GM19240 (cell line): ENCODE results near the gene MGAT5.

Source experiments
- DNase-seq: peaks from one replicate; pipeline ENCODE4 v3.0.0; 2011; ENCODE audit warnings: low spot score; ENCODE audit not compliant: insufficient read length

The MGAT5 gene

DNA sequence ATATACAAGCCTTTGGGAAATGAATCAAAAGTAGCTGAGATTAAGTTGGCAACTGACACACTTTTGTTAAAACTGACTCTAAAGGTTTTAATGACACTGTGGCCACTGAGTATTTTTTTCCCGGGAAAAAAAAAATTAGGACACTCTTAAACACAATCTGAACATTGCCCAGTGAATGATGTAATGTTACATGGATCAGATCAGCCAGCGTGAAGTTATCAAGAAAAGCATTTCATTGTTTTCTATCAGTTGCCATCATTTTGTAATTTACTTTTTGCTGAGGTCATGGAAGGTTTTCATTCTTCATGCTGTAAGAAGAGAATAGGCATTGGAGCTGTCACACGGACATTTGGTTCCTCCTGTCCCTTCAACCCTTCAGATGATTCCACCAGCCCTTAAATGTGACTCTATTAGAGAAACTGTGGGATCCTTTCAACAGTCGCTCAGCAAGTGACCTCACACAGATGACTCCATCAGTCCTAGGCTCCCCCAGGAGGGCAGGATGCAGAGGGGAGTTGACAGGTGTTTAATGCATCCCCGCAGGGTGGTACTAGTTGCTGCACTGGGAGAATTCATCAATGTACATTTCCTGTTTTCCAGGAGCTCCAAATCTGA lies 164.2 kb downstream of the MGAT5 start:
- DNase-seq = no peak

DNA sequence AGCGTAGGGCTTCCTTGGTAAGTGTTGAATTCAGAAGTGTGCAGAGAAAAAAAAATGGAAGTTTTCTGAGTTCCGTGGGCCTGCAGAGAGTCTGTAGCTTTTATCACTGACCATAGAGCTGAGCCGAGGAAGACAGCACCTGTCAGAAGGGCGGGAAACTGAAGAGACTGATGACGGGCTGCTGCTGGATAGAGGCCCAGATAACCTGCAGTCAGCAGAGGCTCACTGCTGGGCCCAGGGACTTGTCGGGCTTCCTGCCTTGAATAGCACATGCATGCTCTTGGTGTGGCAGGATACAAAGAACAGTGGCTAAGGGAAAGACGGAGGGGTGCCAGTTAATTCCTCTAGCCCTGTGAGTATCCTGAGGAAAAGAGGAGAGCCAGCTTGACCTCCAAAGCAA lies 166.4 kb downstream of the MGAT5 start:
- DNase-seq = no peak

DNA sequence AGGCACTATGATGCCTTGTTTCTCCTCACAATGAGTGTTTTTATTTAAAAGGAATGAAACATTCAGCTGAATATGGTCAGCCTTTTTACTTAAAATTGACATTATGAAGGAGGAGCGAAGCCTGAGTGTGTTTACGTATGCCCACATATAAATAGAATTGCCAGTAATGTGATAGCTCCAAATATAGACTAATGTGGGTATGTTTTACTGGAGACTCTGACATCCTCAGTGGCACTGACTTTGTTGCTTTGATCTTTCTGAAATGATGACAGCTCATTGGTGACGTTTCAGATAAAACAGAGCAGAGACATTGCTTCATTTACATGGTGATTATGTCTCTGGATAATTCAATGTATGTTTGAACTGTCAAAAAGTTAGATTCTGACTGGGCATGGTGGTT lies 167.0 kb downstream of the MGAT5 start:
- no peak for DNase-seq

DNA sequence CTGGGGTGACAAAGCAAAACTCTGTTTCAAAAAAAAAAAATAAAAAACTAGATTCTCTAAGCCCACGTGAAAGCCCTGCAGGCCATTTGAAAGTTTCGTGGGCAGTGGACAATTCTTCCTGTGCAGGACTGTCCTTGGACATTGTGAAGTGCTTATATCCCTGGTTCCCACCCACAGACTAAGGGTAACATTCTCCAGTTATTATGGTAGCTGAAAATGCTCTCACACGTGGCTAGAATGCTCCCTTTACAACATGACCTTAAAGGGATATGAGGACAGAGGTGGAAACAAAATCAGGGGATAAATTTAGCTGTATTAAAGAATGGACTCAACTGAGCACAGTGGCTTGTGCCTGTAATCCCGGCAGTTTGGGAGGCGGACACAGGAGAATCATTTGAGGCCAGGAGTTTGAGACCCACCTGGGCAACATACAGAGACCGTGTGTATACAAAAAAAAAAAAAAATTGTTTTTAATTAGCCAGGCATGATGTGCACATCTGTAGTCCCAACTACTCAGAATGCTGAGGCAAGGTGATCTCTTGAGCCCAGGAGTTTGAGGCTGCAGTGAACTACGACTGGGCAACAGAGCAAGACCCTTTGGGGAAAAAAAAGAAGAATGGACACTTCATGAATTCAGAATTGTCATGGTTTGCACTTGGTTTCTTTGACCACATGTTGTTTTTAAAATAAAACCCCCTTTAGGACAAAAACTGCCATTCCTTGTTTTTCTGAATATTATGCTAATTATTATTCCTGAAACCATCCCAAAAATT lies 167.9 kb downstream of the MGAT5 start:
- no peak for DNase-seq

DNA sequence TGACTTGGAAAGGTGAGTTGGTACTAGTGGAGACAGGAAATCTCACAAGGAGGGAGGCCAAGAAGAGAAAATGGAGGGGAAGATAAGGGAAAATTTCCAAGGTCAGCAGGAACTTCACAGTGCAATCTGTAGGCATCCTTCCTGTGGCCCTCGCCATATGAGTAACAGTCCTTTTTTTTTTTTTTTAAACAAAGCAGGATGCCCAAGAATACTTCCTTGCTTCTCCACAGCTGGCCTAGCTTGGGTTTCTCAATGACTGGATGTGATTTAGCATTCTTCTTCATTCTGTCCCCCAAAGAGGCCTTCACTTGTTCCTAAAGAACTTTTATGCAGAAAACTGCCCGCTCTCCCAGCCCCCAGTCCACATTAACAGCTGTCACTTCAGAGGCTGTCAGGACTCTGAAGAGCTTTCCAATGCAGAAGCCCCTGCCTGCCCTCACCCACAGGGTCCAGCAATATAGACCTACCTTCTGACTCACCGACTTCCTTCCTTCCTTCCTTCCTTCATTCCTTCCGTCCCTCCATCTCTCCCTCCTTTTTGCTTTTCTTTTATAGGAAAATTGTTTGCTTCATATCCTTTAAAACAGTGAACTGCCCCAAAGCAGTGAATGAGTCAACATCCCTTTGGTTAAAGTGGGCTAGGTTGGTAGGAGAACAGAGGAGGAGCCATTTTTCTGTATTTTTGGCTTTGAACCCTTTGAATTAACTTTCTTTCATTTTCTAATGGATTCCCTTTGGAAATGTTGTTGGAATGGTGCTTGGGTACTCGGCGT lies 172.0 kb downstream of the MGAT5 start:
- no peak for DNase-seq

DNA sequence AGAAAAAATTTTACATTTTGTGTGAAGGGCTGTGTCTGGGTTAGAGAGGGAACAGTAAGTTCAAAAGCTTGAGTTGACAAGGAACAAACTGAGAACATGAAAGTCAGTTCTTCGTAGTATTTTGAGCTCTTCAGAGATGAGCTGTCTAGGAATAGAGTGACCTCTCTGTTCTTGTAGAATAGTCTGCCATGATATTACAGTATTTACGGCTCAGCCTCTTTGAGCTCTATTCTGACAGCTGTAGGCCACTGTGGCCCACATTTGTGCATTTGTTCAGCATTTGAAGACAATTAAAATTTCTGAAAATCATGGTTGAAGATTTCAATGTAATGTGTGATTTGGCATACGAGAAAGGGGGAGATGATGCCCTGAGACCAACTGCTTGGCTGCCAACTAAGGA lies 172.8 kb downstream of the MGAT5 start:
- no peak for DNase-seq

DNA sequence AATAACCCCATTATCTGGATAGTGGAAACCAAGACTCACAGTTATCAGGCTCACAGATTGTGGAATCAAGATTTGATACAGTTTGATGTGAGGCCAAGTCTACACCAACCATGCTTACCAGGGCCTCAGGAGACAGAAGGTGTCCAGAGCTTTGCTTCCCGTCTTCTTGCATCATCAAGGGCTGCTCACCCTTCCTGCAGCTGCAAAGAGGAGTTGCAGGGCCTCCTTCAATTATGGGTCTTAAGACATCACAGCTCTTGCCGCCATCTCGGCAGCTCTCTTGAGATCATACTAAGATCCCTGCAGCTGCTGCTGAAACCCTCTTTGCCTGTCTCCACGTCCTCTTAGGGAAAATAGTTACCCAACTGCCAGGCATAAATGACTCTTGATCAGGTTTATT lies 176.0 kb downstream of the MGAT5 start:
- no peak for DNase-seq

DNA sequence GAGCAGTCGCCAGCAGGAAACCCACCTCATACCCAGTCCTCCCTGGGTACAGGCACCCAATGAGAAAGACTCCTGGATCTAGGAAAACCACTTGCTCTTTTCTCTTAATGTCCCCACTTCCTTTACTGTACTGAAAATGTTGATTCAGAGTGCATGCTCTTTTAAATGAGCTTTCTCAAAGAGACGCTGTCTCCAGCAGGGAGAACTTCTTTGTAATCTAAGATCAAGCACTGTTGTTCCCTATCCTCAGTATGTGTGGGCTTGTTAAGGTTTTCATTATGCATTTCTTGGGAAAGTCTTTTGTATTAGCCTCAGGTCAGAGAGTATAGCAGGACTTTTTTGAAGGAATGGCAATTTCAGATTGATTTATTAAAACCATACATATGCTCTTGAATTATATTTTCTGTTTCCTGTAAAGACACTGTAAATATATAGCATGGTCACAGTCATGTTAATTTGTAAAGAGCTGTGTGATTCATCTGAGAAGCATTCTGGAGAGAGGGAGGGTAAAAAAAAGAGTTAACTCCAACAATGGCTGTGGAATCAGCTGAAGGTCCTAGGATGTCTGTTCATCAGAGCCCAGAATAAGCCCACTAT lies 178.1 kb downstream of the MGAT5 start:
- DNase-seq = no peak

DNA sequence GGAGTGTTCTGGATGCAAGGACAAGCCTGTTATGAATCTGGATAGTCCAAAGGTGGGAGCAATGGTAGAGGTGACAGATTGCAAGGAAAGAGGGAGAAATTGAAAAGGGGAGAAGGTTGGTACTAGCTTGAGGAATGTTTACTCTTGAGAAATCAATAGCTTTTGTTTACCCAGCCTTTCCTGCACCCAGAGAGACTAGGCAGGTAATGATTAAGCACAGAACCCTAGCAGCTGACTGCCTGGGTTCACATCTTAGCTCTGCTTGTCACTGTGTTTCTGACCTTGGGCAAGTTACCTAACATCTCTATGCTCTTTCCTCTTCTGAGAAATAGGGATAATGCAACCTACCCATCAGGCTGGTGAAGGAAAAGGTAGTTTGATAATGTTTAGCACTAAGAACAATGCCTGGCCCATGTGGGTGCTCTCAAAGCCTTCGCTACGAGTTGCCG lies 178.6 kb downstream of the MGAT5 start:
- DNase-seq = no peak

DNA sequence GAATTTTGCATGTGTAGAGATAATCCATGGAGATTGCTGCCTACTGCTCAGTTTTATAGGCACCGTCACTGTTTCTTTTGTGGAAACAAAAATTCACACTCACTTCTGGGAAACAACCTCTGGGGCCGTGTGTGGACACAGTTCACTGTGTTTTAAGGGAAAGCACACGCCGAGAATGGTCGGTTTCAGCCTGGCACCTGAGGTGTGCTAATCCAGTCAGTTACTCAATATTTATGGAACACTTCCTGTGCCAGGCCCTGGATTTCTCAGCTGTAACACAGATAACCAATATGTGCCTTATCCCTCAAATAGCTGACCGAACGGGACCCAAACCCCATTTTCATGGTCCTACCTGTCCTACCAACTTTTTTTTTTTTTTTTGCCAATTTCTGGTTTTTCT lies 179.6 kb downstream of the MGAT5 start:
- no peak for DNase-seq

DNA sequence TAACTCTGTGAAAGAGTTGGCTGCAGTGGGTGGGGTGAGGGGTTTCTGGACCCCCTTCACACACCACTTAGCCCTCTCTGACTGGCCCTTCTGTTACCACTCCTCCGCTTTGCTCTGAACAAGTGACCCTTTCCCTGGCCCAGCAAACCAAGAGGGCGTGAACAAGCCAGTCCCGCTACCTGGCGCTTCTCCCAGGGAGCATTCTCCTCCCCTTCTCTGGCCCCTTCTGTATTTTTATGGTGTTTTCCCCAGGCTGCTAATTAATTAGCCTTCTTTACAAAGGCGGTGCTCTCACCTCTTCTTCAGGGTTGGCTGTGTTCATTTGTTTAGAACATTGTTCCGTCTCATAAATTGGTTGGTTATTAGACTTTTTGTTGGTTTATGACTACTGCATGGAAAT lies 180.1 kb downstream of the MGAT5 start:
- no peak for DNase-seq

DNA sequence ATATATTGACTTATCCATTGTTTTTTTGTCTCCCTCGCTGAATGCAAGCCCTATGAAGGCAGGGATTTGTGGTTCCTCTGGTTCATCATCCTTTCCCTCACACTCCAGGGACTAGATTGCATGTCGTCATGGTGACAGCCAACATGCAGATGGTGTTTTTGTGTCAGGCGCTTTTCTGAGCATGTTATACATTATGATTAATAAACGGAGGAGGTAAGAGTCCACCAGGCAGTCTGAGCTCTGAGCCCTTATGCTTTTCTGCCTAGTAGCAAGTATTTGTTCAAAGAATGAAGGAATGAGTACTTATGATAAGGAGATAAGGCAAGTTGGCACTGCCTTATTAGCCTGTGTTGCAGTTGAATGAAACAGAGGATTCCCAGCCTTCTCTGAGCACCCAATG lies 181.6 kb downstream of the MGAT5 start:
- no peak for DNase-seq

DNA sequence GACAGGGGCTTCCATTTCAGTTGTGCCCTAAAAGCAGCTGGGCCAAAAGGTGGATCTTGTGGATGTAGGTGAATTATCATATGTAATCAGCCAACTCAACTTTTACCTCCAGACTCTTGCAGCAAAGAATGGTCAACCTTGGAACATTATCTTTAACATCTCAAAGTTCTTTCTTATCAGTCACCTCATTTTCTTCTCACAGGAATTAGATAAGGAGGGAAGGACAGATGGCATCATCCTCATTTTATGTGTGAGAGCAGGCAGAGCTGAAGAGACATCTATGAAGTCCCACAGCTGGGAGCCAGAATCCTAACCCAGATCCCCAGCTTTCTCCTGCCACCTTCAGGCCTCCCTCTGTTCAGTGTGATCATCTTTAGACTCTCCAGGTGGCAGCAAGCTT lies 182.1 kb downstream of the MGAT5 start:
- DNase-seq = no peak

DNA sequence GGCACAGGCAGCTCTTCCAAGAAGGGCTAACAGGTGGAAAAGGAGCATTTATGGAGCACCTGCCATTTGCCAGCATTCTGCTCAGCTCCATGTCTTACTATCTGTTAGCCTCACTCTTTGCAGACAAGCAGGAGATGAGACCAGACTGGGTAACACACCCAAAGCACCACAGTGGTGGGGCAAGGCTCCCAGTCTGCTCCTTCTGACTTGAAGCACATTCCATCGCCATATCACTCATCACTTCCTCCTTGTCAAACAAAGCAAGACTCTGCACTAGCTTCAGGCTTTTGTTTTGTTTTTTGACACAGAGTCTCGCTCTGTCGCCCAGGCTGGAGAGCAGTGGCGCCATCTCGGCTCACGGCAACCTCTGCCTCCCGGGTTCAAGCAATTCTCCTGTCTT lies 182.8 kb downstream of the MGAT5 start:
- no peak for DNase-seq

DNA sequence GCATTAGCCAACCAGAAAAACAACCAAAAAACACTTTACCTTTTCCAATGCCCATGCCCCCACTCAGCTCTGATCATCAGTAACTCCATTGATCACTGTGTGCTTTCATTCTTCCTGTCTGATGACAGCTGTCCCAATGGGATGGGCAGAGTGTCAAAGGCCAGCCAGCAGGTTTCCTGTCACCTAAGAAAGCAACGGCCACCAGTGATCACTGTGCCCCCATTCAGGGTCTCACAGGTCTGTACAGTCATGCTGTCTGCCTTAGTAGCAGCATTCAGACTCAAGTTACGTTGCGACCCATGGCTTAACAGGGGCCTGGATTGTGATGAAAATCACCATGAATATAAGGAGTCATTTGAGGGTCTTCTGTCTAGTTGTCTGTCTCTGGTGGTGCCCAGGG lies 184.5 kb downstream of the MGAT5 start:
- no peak for DNase-seq

DNA sequence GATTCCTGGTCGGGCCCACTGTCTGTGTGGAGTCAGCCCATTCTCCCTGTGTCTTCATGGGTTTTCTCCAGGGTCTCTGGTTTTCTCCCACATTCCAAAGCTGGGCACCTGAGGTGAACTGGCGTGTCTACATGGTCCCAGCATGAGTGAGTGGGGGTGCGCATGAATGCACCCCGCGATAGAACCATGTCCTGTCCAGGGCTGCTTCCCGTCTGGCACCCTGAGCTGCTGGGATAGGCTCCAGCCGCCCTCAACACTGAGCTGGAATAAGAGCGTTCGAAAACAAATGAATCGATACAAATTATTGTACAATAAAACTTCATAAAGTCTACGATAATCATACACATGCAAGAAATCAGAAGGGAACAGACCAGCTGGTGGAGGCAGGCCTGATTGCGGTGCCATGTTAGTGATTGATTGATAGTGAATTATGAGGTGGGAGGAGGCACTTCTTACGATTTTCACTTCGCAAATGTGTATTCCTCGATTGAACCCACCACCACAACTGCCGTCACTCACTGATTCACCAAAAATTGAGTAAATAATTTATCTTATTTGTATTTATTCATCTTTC lies 186.6 kb downstream of the MGAT5 start:
- no peak for DNase-seq

DNA sequence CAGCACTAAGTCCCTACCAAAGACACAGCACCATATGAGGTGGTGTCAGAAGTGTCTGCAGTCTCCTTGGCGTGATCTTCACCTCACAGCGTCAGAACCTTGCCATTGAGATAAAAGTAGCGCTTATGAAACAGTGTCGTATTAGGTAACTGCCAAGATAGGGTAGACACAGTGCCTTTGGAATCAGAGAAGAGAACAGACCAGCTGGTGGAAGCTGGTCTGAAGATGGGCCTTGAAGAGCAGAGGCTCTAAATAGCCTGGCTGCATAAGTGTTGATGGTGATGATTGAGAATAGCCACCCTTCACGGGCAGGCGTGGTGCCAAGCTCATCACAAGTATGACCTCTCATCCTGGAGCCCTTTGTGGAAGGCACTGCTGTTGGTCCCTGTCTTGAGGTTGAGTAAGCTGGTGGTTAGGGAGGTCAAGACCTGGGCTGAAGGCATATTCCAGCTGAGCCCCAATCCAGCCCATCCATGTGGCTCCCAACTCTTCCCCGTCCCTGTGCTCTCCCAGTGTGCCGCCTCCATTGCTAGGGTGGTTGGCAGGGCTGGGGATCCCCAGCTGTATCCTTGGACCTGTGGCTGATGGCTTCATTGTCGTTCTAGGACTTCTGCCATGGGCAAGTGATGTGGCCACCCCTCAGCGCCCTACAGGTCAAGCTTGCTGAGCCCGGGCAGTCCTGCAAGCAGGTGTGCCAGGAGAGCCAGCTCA lies 187.4 kb downstream of the MGAT5 start:
- no peak for DNase-seq

DNA sequence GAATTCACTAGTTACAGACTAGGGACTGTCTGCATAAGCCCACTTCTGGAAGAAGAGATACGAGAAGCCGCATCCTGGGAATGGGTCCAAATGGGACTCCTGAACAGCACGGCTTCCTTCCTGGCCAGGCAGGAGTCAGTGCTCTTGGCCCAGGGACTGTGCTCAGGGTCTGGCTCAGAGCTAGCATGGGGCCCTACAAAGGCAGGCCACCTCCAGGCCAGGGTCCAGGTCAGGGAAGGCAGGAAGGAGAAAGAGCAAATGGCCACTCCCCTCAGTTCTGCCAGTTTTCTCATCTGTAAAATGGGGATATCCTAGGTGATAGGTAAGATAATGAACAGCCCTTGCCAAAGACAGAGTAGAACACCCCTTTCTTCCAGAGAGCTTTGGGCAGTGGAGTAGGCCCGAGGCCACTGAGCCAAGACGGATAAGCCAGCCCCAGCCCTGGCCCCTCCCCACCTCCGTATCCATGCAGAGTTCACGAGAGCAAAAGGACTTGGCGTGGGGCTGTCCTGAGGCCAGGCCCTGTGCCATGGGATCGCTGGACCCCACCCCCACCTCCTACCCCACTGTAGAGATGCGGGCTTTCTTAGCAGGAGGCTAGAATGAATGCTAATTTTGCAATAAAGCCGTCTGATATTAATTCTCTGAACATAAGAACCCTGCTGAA lies 190.1 kb downstream of the MGAT5 start:
- no peak for DNase-seq

DNA sequence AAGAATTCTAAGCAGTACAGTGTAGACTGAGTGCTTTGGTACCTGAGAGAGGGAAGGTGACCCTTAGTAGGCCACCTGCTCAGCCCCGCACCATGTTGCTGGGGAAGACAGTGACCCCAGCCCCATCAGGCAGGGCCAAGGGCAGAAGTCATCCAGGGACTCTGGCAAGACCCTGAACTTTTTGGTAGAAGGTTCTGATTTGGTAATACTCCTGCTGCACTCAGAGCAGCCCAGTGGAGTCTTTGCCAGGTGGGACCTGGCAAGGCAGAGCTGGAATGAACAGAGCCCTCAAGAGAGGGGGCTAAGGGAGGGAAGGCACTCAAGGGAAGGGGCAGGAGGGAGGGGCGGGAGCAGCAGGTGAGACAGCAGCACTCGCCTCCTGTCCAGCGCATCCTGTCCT lies 191.2 kb downstream of the MGAT5 start:
- DNase-seq = no peak

DNA sequence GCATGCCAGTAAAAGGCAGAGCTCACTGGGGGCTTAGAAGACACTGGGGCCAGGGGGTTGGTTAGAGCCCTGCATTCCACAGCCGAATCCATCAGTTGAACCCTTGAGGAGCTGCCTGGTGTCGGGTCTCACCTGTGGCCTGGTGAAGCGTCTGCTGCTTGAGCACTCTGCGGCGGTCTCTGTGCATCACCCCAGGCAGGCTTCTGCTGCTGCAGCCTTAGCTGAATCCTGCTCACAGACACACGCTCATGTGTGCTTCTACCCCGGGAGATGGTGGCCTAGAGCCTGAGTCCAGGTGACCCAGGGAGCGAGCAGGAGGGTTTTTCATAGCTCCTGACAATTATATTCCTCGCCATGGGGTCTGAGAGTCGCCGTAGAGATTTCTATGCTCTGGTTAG lies 192.1 kb downstream of the MGAT5 start:
- no peak for DNase-seq
